Smooth muscle cell (in vitro differentiated cells): ENCODE results near the gene RNF19B. TPM values are rescaled to one million over a fixed set of nuclear protein-coding genes. Genes with fewer than 3 reads are reported as not detected.

ENCODE experiments used
- DNase-seq: peaks from one replicate; lab custom pipeline; 2025; ENCODE audit not compliant: unreplicated experiment; lab: John Stamatoyannopoulos, UW
- H2AFZ ChIP-seq: fragments of 200-600 bp; sonication (generic); 2 replicates; pipeline ENCODE4 v1.6.0; 2016; ENCODE audit warnings: antibody characterized with exemption, low read depth, mild to moderate bottlenecking
- H3F3A ChIP-seq: fragments of 200-600 bp; sonication (generic); 2 replicates; pipeline ENCODE4 v1.6.0; 2017; ENCODE audit warnings: antibody characterized with exemption, low read depth
- H3K27ac ChIP-seq: fragments of 200-600 bp; sonication (generic); 2 replicates; pipeline ENCODE4 v1.5.1; 2016; ENCODE audit warnings: low read depth, mild to moderate bottlenecking
- H3K27me3 ChIP-seq: fragments of 200-600 bp; sonication (generic); 2 replicates; pipeline ENCODE4 v1.6.1; 2016; ENCODE audit warnings: low read depth, mild to moderate bottlenecking
- H3K36me3 ChIP-seq: fragments of 200-600 bp; sonication (generic); 2 replicates; pipeline ENCODE4 v1.5.1; 2016; ENCODE audit warnings: low read depth
- H3K4me1 ChIP-seq: fragments of 200-600 bp; sonication (generic); 2 replicates; pipeline ENCODE4 v1.5.1; 2016; ENCODE audit warnings: low read depth
- H3K4me2 ChIP-seq: fragments of 200-600 bp; sonication (generic); 2 replicates; pipeline ENCODE4 v1.6.0; 2016; ENCODE audit warnings: mild to moderate bottlenecking
- H3K4me3 ChIP-seq: fragments of 200-600 bp; sonication (generic); 2 replicates; pipeline ENCODE4 v1.5.1; 2016; ENCODE audit warnings: mild to moderate bottlenecking
- H3K79me2 ChIP-seq: fragments of 200-600 bp; sonication (generic); 2 replicates; pipeline ENCODE4 v1.6.0; 2016; ENCODE audit warnings: low read depth, mild to moderate bottlenecking
- H3K9ac ChIP-seq: fragments of 200-600 bp; sonication (generic); 2 replicates; pipeline ENCODE4 v1.6.0; 2016; ENCODE audit warnings: low read depth
- H3K9me3 ChIP-seq: fragments of 200-600 bp; sonication (generic); replicated peaks from 2 replicates; pipeline ENCODE4 v1.5.1; 2016; ENCODE audit warnings: low read depth
- H4K20me1 ChIP-seq: fragments of 200-600 bp; sonication (generic); 2 replicates; pipeline ENCODE4 v1.6.0; 2016; ENCODE audit warnings: low read depth
- CTCF ChIP-seq: fragments of 200-600 bp; sonication (generic); IDR thresholded peaks from 2 replicates; pipeline ENCODE4 v1.5.1; 2017; ENCODE audit warnings: borderline replicate concordance, mild to moderate bottlenecking, antibody characterized with exemption; ENCODE audit not compliant: insufficient read depth, poor library complexity, severe bottlenecking
- WGBS: methylation state at CpG from one replicate; pipeline ENCODE4 v1.1.7; 2016; ENCODE audit warnings: low lambda C conversion rate; 5-methylcytosine and 5-hydroxymethylcytosine counted together
- polyA plus RNA-seq: library from polyadenylated mRNA; unstranded; fragments of >200 nt; fragmentation: Nextera tagmentation; extraction: Ambion mirVana; gene quantifications from 2 replicates; pipeline ENCODE4 v1.2.1, GENCODE V29; 2016
- total RNA-seq: library from RNA; depleted of rRNA; stranded (reverse); fragments of >200 nt; gene quantifications from 2 replicates; pipeline ENCODE4 v1.2.3, GENCODE V29; 2014

RNF19B gene
- total and polyA plus RNA-seq, 2 experiments from 2014 or later, result 11.2 to 12.3 TPM

GRCh38 chr1:32904797-32905196 is 59.8 kb downstream of the RNF19B start:
- Histone ChIP-seq H3K4me3 (no peak overlapping the region), H3K79me2 (no peaks in the 10 kb centered on the region), H3K36me3 (no peaks in the 10 kb centered on the region), H3F3A (peaks cover 6% of the 10 kb centered on the region), H2AFZ (no peak overlapping the region), H3K27ac (no peak overlapping the region), H4K20me1 (no peaks in the 10 kb centered on the region), H3K9ac (no peak overlapping the region), H3K9me3 (no peaks in the 10 kb centered on the region), H3K4me2 (no peak overlapping the region), H3K27me3 (no peaks in the 10 kb centered on the region), H3K4me1 (peaks cover 5% of the 10 kb centered on the region)
- TF ChIP-seq CTCF, result no peak
- WGBS, result 90% methylated on average over 2 of the region's 2 CpGs
- DNase-seq, result no peak

GRCh38 chr1:32903991-32904785 is 60.4 kb downstream of the RNF19B start:
- Histone ChIP-seq H3F3A (peaks cover 6% of the 10 kb centered on the region), H3K27me3 (no peaks in the 10 kb centered on the region), H3K4me2 (no peak overlapping the region), H3K27ac (no peak overlapping the region), H3K4me3 (no peak overlapping the region), H3K9me3 (no peaks in the 10 kb centered on the region), H3K4me1 (peaks cover 5% of the 10 kb centered on the region), H3K79me2 (no peaks in the 10 kb centered on the region), H3K36me3 (no peaks in the 10 kb centered on the region), H4K20me1 (no peaks in the 10 kb centered on the region), H2AFZ (no peak overlapping the region), H3K9ac (no peak overlapping the region)
- DNase-seq, result no peak
- TF ChIP-seq CTCF, result no peak
- 93% methylated on average over 3 of the region's 3 CpGs for WGBS

GRCh38 chr1:32902535-32902920 is 62.1 kb downstream of the RNF19B start:
- H3K9ac ChIP-seq, result no peak overlapping the region
- H3K79me2 ChIP-seq, result no peaks in the 10 kb centered on the region
- no peak overlapping the region for H3K27ac ChIP-seq
- no peak overlapping the region for H2AFZ ChIP-seq
- no peaks in the 10 kb centered on the region for H3K36me3 ChIP-seq
- H3K9me3 ChIP-seq, result no peaks in the 10 kb centered on the region
- H3K4me2 ChIP-seq, result no peak overlapping the region
- peaks cover 5% of the 10 kb centered on the region for H3K4me1 ChIP-seq
- peaks cover 6% of the 10 kb centered on the region for H3F3A ChIP-seq
- no peaks in the 10 kb centered on the region for H3K27me3 ChIP-seq
- no peaks in the 10 kb centered on the region for H4K20me1 ChIP-seq
- no peak overlapping the region for H3K4me3 ChIP-seq
- no peak for DNase-seq
- no peak for TF ChIP-seq CTCF
- 79% methylated on average over 6 of the region's 6 CpGs for WGBS
